NCI-H2171 treated with DMSO at 0.1 percent for 48 hours (cell line): Measurements from ENCODE around the gene HSD17B12.
A peak's percentile ranks its signal among the peaks of the same experiment; 100 is the strongest.
"Not testable (repeated sequence)": the region's sequence is repeated elsewhere in the genome, so short reads cannot be mapped to it uniquely, and the experiment has no call there.

Source experiments
- DNase-seq: peaks from one replicate; lab custom pipeline; 2025; lab: John Stamatoyannopoulos, UW

HSD17B12 gene

GRCh38 chr11:43747130-43747802 is 66.7 kb downstream of the HSD17B12 start:
- DNase-seq: no peak

GRCh38 chr11:43748095-43748494 is 67.6 kb downstream of the HSD17B12 start:
- no peak for DNase-seq

- DNase-seq: no peak
Observed at GRCh38 chr11:43751726-43752125, 71.2 kb downstream of the HSD17B12 start.

- DNase-seq: peak; percentile 46
Observed at GRCh38 chr11:43756575-43756974, 76.0 kb downstream of the HSD17B12 start.

- DNase-seq: no peak
Observed at GRCh38 chr11:43758927-43759326, 78.4 kb downstream of the HSD17B12 start.

GRCh38 chr11:43760902-43761301 is 80.4 kb downstream of the HSD17B12 start:
- no peak for DNase-seq

- DNase-seq: no peak
Observed at GRCh38 chr11:43765194-43765593, 84.7 kb downstream of the HSD17B12 start.

- DNase-seq: not testable (repeated sequence)
Observed at GRCh38 chr11:43768654-43769053, 88.1 kb downstream of the HSD17B12 start.

GRCh38 chr11:43770173-43770572 is 89.6 kb downstream of the HSD17B12 start:
- no peak for DNase-seq

GRCh38 chr11:43772733-43773132 is 92.2 kb downstream of the HSD17B12 start:
- no peak for DNase-seq

GRCh38 chr11:43774786-43775185 is 94.2 kb downstream of the HSD17B12 start:
- DNase-seq: no peak

GRCh38 chr11:43779306-43779705 is 98.8 kb downstream of the HSD17B12 start:
- DNase-seq: no peak

- no peak for DNase-seq
Observed at GRCh38 chr11:43784301-43784700, 103.8 kb downstream of the HSD17B12 start.

GRCh38 chr11:43784866-43785265 is 104.3 kb downstream of the HSD17B12 start:
- DNase-seq: no peak

- DNase-seq: no peak
Observed at GRCh38 chr11:43785318-43785717, 104.8 kb downstream of the HSD17B12 start.

GRCh38 chr11:43786016-43786415 is 105.5 kb downstream of the HSD17B12 start:
- DNase-seq: no peak

- DNase-seq: no peak
Observed at GRCh38 chr11:43787824-43788223, 107.3 kb downstream of the HSD17B12 start.

GRCh38 chr11:43788421-43788820 is 107.9 kb downstream of the HSD17B12 start:
- peak; percentile 92 for DNase-seq

- DNase-seq: no peak
Observed at GRCh38 chr11:43789700-43790443, 109.3 kb downstream of the HSD17B12 start.

- no peak for DNase-seq
Observed at GRCh38 chr11:43790444-43790794, 109.9 kb downstream of the HSD17B12 start.

- DNase-seq: no peak
Observed at GRCh38 chr11:43797337-43797736, 116.8 kb downstream of the HSD17B12 start.

- no peak for DNase-seq
Observed at GRCh38 chr11:43797866-43798265, 117.3 kb downstream of the HSD17B12 start.

GRCh38 chr11:43802509-43802908 is 122.0 kb downstream of the HSD17B12 start:
- DNase-seq: peak; percentile 5

- DNase-seq: no peak
Observed at GRCh38 chr11:43803766-43804165, 123.2 kb downstream of the HSD17B12 start.
